Stomach (tissue), 9 donors: ENCODE data around the gene COMMD9. TPM values are rescaled to one million over a fixed set of nuclear protein-coding genes. Genes with fewer than 3 reads are reported as not detected.
A peak's percentile ranks its signal among the peaks of the same experiment; 100 is the strongest.

Experiments used
- DNase-seq, 2 donors: peaks; one replicate each; pipeline versions ENCODE4 v3.0.0 to v3.0.0-alpha.2; 2013 to 2019
- H3K27ac ChIP-seq, 5 donors: fragments of 200-600 bp in 4 of 5; sonication (generic) in 4 of 5; one replicate each; pipeline ENCODE4 v1.5.1; 2013 to 2019; ENCODE audit warnings: mild to moderate bottlenecking in 1 of 5, moderate library complexity in 1 of 5
- H3K27me3 ChIP-seq, 3 donors: fragments of 200-600 bp; sonication (generic); one replicate each; pipeline ENCODE4 v1.5.1; 2017 to 2019; ENCODE audit warnings: mixed run types in 1 of 3
- H3K36me3 ChIP-seq, 4 donors: fragments of 200-600 bp; sonication (generic); 1 replicate in 3 of 4; 2 replicates in 1 of 4; pipeline ENCODE4 v1.5.1; 2016 to 2019
- H3K4me1 ChIP-seq, 4 donors: fragments of 200-600 bp; sonication (generic); one replicate each; pipeline ENCODE4 v1.5.1; 2016 to 2019
- H3K4me3 ChIP-seq, 4 donors: fragments of 200-600 bp; sonication (generic) in 3 of 4; one replicate each; pipeline ENCODE4 v1.5.1; 2016 to 2019; ENCODE audit warnings: mild to moderate bottlenecking in 1 of 4
- H3K9me3 ChIP-seq, 4 donors: fragments of 200-600 bp; sonication (generic); one replicate each; pipeline ENCODE4 v1.5.1; 2016 to 2019
- EP300 ChIP-seq: sonication (generic); formaldehyde crosslinking; IDR thresholded peaks from one replicate; pipeline ENCODE4 v1.6.1; 2017; ENCODE audit warnings: antibody characterized with exemption
- POLR2A ChIP-seq, 4 donors: fragments of 450-650 bp; IDR thresholded peaks; one replicate each; pipeline ENCODE4 v1.6.1; 2016; ENCODE audit warnings: antibody characterized with exemption in 4 of 4, control low read depth in 2 of 4, mild to moderate bottlenecking in 1 of 4, moderate library complexity in 1 of 4
- POLR2AphosphoS5 ChIP-seq, 3 donors: sonication (generic); formaldehyde crosslinking; IDR thresholded peaks; one replicate each; pipeline ENCODE4 v1.6.1; 2016; ENCODE audit warnings: antibody characterized with exemption in 3 of 3
- WGBS, 5 donors: extraction: QIAGEN DNeasy Blood & Tissue Kit in 3 of 5; methylation state at CpG; one replicate each; pipeline versions ENCODE4 v1.1.5 to v1.1.7; 2013 to 2018; 5-methylcytosine and 5-hydroxymethylcytosine counted together
- intact Hi-C: fragments of 100-400 bp; cut with DNase I; formaldehyde crosslinking; loops from one replicate; pipeline ENCODE4 v1.15.1; 2023; ENCODE audit warnings: low total_unique reads
- polyA plus RNA-seq, 3 donors: library from polyadenylated mRNA; stranded (reverse); fragments of 200-250 nt; gene quantifications; one replicate each; pipeline ENCODE4 v1.2.3, GENCODE V29; 2013
- total RNA-seq, 5 donors: library from RNA; depleted of rRNA; stranded (reverse); fragments of >200 nt; gene quantifications; one replicate each; pipeline versions ENCODE4 v1.1.0 to v1.2.3, GENCODE V29; 2014 to 2016
- TF ChIP-seq, protein P1 (sequence below), 7 experiments: fragments of 450-650 bp in 4 of 7; fragments of 200-600 bp in 3 of 7; sonication (generic) in 3 of 7; IDR thresholded peaks; one replicate each; pipeline ENCODE4 v1.5.1; 2016 to 2019; ENCODE audit warnings: antibody characterized with exemption in 7 of 7, control low read depth in 2 of 7, mild to moderate bottlenecking in 1 of 7
- donor health status: healthy with polysubstance abuse.
- donor health status: Bipolar disorder and iron deficiency.
- donor health status: healthy.

COMMD9 gene
- total and polyA plus RNA-seq, 8 donors: 2.9 to 53.8 (median 31.2) TPM

DNA sequence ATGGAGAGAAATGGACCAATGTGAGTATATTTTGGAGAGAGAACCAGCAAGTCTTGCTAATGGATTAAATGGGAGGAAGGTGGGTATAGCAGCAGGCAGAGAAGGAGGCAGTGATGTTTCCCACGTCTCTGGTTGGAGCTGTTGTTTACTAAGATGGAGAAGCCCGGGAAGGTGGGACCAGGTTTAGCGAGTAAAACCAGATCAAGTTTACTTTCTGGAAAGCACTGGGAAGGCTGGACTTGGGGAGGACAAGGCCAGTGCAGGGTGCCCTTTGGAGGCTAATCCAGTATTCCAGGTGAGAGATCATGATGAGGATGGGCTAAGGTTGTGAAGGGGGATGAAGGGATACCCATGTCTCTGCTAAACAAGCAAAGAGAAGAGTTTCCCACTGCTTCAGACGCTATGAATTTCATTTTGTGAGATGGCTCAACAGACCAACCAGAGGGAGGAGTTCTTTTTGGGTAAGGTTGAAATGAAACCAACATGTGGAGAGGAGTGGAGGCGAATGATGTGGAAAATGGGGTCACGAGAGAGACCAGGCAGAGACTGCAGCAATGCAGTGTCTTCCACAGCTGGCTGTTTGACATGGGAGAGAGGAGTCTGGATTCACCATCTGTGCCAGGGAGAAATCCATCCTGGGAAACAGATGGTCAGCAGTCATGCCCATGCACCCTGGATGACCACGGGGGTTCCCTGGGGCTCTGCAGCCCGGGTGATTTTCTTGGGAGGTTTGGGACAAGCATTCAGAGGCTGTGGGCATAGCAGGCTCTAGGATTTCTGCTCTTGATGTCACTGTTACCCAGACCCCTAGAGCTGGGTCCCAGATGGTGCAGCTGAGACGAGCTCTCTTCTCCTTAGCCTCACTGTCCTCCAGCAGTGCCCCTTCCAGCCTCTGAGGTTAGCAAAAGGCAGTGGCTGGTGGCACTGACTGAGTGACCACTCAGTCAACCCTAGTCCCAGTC is 24.9 kb downstream of the COMMD9 start:
- Histone ChIP-seq H3K27ac (no peak overlapping the region), H3K9me3 (no peaks in the 10 kb centered on the region), H3K27me3 (peaks cover 0 to 28% (median 0%) of the 10 kb centered on the region in 3 donors), H3K36me3 (peaks cover 0 to 2% (median 0%) of the 10 kb centered on the region in 4 donors), H3K4me3 (no peak overlapping the region), H3K4me1 (peaks cover 0 to 5% (median 0%) of the 10 kb centered on the region in 4 donors)
- no peak for DNase-seq
- TF ChIP-seq, protein P1, sequence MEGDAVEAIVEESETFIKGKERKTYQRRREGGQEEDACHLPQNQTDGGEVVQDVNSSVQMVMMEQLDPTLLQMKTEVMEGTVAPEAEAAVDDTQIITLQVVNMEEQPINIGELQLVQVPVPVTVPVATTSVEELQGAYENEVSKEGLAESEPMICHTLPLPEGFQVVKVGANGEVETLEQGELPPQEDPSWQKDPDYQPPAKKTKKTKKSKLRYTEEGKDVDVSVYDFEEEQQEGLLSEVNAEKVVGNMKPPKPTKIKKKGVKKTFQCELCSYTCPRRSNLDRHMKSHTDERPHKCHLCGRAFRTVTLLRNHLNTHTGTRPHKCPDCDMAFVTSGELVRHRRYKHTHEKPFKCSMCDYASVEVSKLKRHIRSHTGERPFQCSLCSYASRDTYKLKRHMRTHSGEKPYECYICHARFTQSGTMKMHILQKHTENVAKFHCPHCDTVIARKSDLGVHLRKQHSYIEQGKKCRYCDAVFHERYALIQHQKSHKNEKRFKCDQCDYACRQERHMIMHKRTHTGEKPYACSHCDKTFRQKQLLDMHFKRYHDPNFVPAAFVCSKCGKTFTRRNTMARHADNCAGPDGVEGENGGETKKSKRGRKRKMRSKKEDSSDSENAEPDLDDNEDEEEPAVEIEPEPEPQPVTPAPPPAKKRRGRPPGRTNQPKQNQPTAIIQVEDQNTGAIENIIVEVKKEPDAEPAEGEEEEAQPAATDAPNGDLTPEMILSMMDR (IDR thresholded peaks at IDR 0.05): no peak
- TF ChIP-seq POLR2AphosphoS5 (IDR thresholded peaks at IDR 0.05) (no peak), EP300 (no peak), POLR2A (IDR thresholded peaks at IDR 0.05) (no peak)
- 57 to 70% (median 62%) methylated on average over 7 to 9 of the region's 9 CpGs for WGBS, 5 donors
- intact Hi-C loops: loop anchor here (10.0 kb wide), 1 partner anchor 439 kb away; no protein-coding TSS in a partner anchor

DNA sequence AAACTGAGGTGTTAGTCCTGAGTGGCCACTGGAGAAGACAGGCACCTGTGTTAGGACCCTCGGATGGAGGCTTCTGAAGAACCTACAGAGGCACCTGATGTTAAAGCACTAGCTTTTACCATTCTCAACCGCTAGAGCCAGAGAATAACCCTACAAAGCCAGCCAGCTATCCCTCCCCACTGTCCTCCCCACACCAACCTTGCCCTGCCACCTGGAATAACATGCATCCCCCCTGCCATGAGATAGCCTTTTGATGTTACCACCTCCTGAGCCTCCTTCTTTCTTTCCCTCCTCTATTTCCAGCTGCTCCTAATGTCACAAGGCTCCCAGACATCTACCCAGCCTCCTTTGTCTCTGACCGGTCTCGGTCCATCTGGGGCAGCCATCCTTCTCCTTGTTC is 28.1 kb downstream of the COMMD9 start:
- no peak overlapping the region for H3K4me3 ChIP-seq
- peaks cover 0 to 5% (median 4%) of the 10 kb centered on the region in 4 donors for H3K4me1 ChIP-seq
- peaks cover 0 to 51% (median 0%) of the 10 kb centered on the region in 3 donors for H3K27me3 ChIP-seq
- TF ChIP-seq POLR2A (IDR thresholded peaks at IDR 0.05) (no peak), EP300 (no peak), POLR2AphosphoS5 (IDR thresholded peaks at IDR 0.05) (no peak)
- TF ChIP-seq, protein P1 (IDR thresholded peaks at IDR 0.05): no peak
- intact Hi-C loops: loop anchor here (10.0 kb wide), 1 partner anchor 436 kb away; no protein-coding TSS in a partner anchor
- H3K27ac ChIP-seq: no peak overlapping the region
- no peaks in the 10 kb centered on the region for H3K36me3 ChIP-seq
- peaks cover 0 to 4% (median 1%) of the 10 kb centered on the region in 4 donors for H3K9me3 ChIP-seq
- 59 to 75% (median 71%) methylated on average over 4 of the region's 4 CpGs for WGBS, 5 donors
- no peak for DNase-seq

DNA sequence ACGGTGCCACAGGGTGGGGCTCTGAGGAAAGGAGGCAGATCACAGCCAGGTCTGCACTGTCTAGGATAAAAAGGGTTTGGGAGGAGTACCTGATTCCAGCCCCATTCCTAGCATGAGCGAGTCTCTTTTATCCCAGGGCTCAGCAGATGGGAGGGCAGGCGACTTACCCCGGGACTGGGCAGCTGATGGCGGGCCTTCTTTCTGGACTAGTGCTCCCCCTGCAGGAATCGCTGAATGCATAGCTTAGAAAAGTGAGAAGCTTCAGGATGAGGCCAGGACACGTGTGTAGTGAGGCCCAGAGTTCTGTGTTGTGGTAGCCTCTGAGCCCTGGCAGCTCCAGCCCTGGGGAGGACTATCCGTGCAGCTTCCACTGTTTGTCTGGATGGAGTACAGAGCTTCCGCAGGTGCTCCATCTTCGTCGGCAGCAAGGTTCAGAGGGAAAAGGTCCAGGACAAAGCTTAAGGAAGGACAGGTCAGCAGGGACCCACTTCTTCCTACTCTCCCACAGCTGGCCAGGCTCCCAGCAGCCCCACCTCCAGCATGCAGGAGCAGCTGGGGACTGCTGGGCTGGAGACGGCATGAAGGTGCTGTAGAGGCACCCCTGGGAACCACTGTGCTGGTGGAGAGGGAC is 30.4 kb downstream of the COMMD9 start:
- no peak overlapping the region for H3K27ac ChIP-seq
- H3K36me3 ChIP-seq: no peaks in the 10 kb centered on the region
- H3K9me3 ChIP-seq: peaks cover 0 to 5% (median 2%) of the 10 kb centered on the region in 4 donors
- peak; percentile 48 to 80 for DNase-seq
- no peak for TF ChIP-seq EP300
- TF ChIP-seq, protein P1 (IDR thresholded peaks at IDR 0.05): peak in 5 of 7 experiments; percentile 15 to 39 (median 35)
- no peak overlapping the region for H3K4me3 ChIP-seq
- 29 to 36% (median 34%) methylated on average over 12 of the region's 12 CpGs for WGBS, 5 donors
- H3K27me3 ChIP-seq: peaks cover 0 to 54% (median 0%) of the 10 kb centered on the region in 3 donors
- H3K4me1 ChIP-seq: peaks cover 0 to 5% (median 2%) of the 10 kb centered on the region in 4 donors
- intact Hi-C loops: no loop called here

DNA sequence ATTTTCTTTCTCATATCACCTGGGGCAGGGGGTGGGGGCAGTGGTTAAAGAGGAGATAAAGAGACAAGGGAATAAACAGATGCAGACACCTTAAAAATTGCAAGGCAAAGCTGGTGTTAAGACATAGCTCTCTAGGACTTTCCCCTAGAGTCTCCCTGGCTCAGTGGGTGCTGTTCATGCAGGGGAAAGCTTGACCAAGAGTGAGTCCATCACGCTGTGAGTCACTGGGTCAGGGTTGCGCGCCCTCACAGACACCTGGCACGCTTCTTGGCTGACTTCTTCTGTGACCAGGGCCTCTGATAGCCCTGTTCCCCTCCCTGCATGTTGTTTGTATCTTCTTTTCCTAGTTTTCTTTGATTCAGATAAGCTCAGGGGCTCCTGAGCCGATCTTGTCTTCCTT is 31.9 kb downstream of the COMMD9 start:
- no peaks in the 10 kb centered on the region for H3K36me3 ChIP-seq
- H3K27me3 ChIP-seq: peaks cover 0 to 47% (median 0%) of the 10 kb centered on the region in 3 donors
- no peak overlapping the region for H3K27ac ChIP-seq
- intact Hi-C loops: no loop called here
- peaks cover 0 to 5% (median 2%) of the 10 kb centered on the region in 4 donors for H3K4me1 ChIP-seq
- WGBS, 5 donors: 38 to 67% (median 61%) methylated on average over 5 of the region's 5 CpGs
- H3K4me3 ChIP-seq: no peak overlapping the region
- TF ChIP-seq, protein P1 (IDR thresholded peaks at IDR 0.05): no peak
- TF ChIP-seq POLR2AphosphoS5 (IDR thresholded peaks at IDR 0.05) (no peak), EP300 (no peak), POLR2A (IDR thresholded peaks at IDR 0.05) (no peak)
- no peak for DNase-seq
- H3K9me3 ChIP-seq: peaks cover 0 to 5% (median 2%) of the 10 kb centered on the region in 4 donors
